GM12892 (cell line): Measurements from ENCODE around the gene CTNND2.

Experiments used
- DNase-seq: peaks from one replicate; pipeline ENCODE4 v3.0.0; 2011; ENCODE audit not compliant: insufficient read length
- FAIRE-seq: peaks from 2 replicates; lab custom pipeline; 2011; peaks lifted over from hg19 to GRCh38; lab: Jason Lieb, UNC
- POLR2A ChIP-seq: IDR thresholded peaks from 2 replicates; pipeline ENCODE4 v1.6.1; 2011; ENCODE audit warnings: low read depth, low read length, control low read depth
- POLR2AphosphoS5 ChIP-seq: IDR thresholded peaks from 2 replicates; pipeline ENCODE4 v1.6.1; 2011; ENCODE audit warnings: low read depth, low read length, control low read depth
- TAF1 ChIP-seq: IDR thresholded peaks from 2 replicates; pipeline ENCODE4 v1.6.1; 2011; ENCODE audit warnings: low read depth, mild to moderate bottlenecking, control low read depth, low read length, borderline replicate concordance

The CTNND2 gene

GRCh38 chr5:11737010-11737409 lies 167.2 kb downstream of the CTNND2 start:
- no peak for FAIRE-seq

GRCh38 chr5:11734369-11734768 lies 169.9 kb downstream of the CTNND2 start:
- DNase-seq (no peak), FAIRE-seq (no peak)
- TF ChIP-seq TAF1 (no peak), POLR2A (no peak), POLR2AphosphoS5 (no peak)

More at GRCh38 chr5:11737010-11737409, 167.2 kb downstream of the CTNND2 start:
- TF ChIP-seq POLR2A (no peak), TAF1 (no peak), POLR2AphosphoS5 (no peak)
- DNase-seq, result no peak

- DNase-seq (no peak), FAIRE-seq (no peak)
- TF ChIP-seq POLR2A (no peak), POLR2AphosphoS5 (no peak), TAF1 (no peak)
Observed at GRCh38 chr5:11733840-11734192, 170.4 kb downstream of the CTNND2 start.

- FAIRE-seq (no peak), DNase-seq (no peak)
- TF ChIP-seq POLR2A (no peak), POLR2AphosphoS5 (no peak), TAF1 (no peak)
Observed at GRCh38 chr5:11733185-11733839, 170.9 kb downstream of the CTNND2 start.

GRCh38 chr5:11724940-11725339 lies 179.3 kb downstream of the CTNND2 start:
- TF ChIP-seq POLR2A, result no peak
- no peak for TF ChIP-seq POLR2AphosphoS5
- no peak for TF ChIP-seq TAF1
- FAIRE-seq, result no peak

GRCh38 chr5:11719888-11720481 lies 184.3 kb downstream of the CTNND2 start:
- DNase-seq (no peak), FAIRE-seq (no peak)
- TF ChIP-seq POLR2AphosphoS5 (no peak), POLR2A (no peak), TAF1 (no peak)

More at GRCh38 chr5:11724940-11725339, 179.3 kb downstream of the CTNND2 start:
- DNase-seq, result no peak

- FAIRE-seq, result no peak
- no peak for DNase-seq
- TF ChIP-seq TAF1 (no peak), POLR2AphosphoS5 (no peak), POLR2A (no peak)
Observed at GRCh38 chr5:11715461-11716196, 188.6 kb downstream of the CTNND2 start.

GRCh38 chr5:11711932-11712331 lies 192.3 kb downstream of the CTNND2 start:
- DNase-seq (no peak), FAIRE-seq (no peak)
- TF ChIP-seq POLR2A (no peak), POLR2AphosphoS5 (no peak), TAF1 (no peak)

- no peak for DNase-seq
- no peak for FAIRE-seq
- TF ChIP-seq TAF1 (no peak), POLR2A (no peak), POLR2AphosphoS5 (no peak)
Observed at GRCh38 chr5:11709021-11709420, 195.2 kb downstream of the CTNND2 start.

GRCh38 chr5:11704916-11705315 lies 199.3 kb downstream of the CTNND2 start:
- FAIRE-seq (no peak), DNase-seq (no peak)
- TF ChIP-seq POLR2A, result no peak
- no peak for TF ChIP-seq POLR2AphosphoS5
- TF ChIP-seq TAF1, result no peak

GRCh38 chr5:11700391-11700790 lies 203.9 kb downstream of the CTNND2 start:
- FAIRE-seq (no peak), DNase-seq (no peak)
- TF ChIP-seq POLR2A (no peak), TAF1 (no peak), POLR2AphosphoS5 (no peak)
